DMS 273 treated with DMSO at 0.1 percent for 48 hours (cell line): ENCODE data around the gene CTSS.
"Not testable (repeated sequence)": the region's sequence is repeated elsewhere in the genome, so short reads cannot be mapped to it uniquely, and the experiment has no call there.

ENCODE experiments used
- DNase-seq: peaks from one replicate; lab custom pipeline; 2025; lab: John Stamatoyannopoulos, UW

CTSS gene

GRCh38 chr1:150765296-150765976 is at the start of gene CTSS:
TSS of gene CTSS (minus strand) at chr1:150765778. CDS start at chr1:150764763, 1,015 bp downstream.
- no peak for DNase-seq

GRCh38 chr1:150813028-150813707 is 47.6 kb upstream of the CTSS start:
- DNase-seq, result peak; percentile 94

- no peak for DNase-seq
These were observed 45.5 kb upstream of the CTSS start for GRCh38 chr1:150810958-150811659.

GRCh38 chr1:150809651-150810050 is 44.1 kb upstream of the CTSS start:
- DNase-seq, result no peak

GRCh38 chr1:150808846-150809245 is 43.3 kb upstream of the CTSS start:
- DNase-seq, result no peak

- no peak for DNase-seq
These were observed 42.5 kb upstream of the CTSS start, which contains the start of gene CTSK for GRCh38 chr1:150808121-150808520. TSS of gene CTSK (minus strand) at chr1:150808260. CDS start at chr1:150806805, 1,455 bp downstream.

GRCh38 chr1:150807249-150808023 is 41.9 kb upstream of the CTSS start:
- DNase-seq, result no peak

GRCh38 chr1:150805899-150806298 is 40.3 kb upstream of the CTSS start:
- no peak for DNase-seq

- no peak for DNase-seq
These were observed 39.1 kb upstream of the CTSS start for GRCh38 chr1:150804671-150805070.

GRCh38 chr1:150799089-150799488 is 33.5 kb upstream of the CTSS start:
- DNase-seq, result no peak

GRCh38 chr1:150798525-150798924 is 32.9 kb upstream of the CTSS start:
- DNase-seq, result no peak

GRCh38 chr1:150796374-150796773 is 30.8 kb upstream of the CTSS start:
- no peak for DNase-seq

- DNase-seq, result not testable (repeated sequence)
These were observed 28.2 kb upstream of the CTSS start for GRCh38 chr1:150793778-150794177.

GRCh38 chr1:150793221-150793620 is 27.6 kb upstream of the CTSS start:
- no peak for DNase-seq

GRCh38 chr1:150791585-150791984 is 26.0 kb upstream of the CTSS start:
- DNase-seq, result no peak

- DNase-seq, result no peak
These were observed 23.8 kb upstream of the CTSS start for GRCh38 chr1:150789396-150789795.

- DNase-seq, result no peak
These were observed 23.4 kb upstream of the CTSS start for GRCh38 chr1:150788946-150789345.

- no peak for DNase-seq
These were observed 21.9 kb upstream of the CTSS start for GRCh38 chr1:150787455-150787854.

- DNase-seq, result no peak
These were observed 14.9 kb upstream of the CTSS start for GRCh38 chr1:150780510-150780909.

- no peak for DNase-seq
These were observed 12.8 kb upstream of the CTSS start for GRCh38 chr1:150778409-150778808.

GRCh38 chr1:150777544-150777943 is 12.0 kb upstream of the CTSS start:
- no peak for DNase-seq

- DNase-seq, result not testable (repeated sequence)
These were observed 10.4 kb upstream of the CTSS start for GRCh38 chr1:150775931-150776505.
